ENCODE measurements around the gene CENPL. TPM values are rescaled to one million over a fixed set of nuclear protein-coding genes. Genes with fewer than 3 reads are reported as not detected.

Gene CENPL
- total and polyA plus RNA-seq, 9 of the 15 experiments (the other 6 are each of a cell fraction or from before 2014, with no cell fraction given): 33.0 to 52.7 (median 39.7) TPM

- no peak; the same call in 1 of the 2 replicates for TF ChIP-seq ATF4 (CRISPR knock-in tag; IDR thresholded peaks at IDR 0.05)
- TF ChIP-seq KAT2B (IDR thresholded peaks at IDR 0.05; ENCODE audit: low read depth, low read length): no peak
- TF ChIP-seq YY1 (IDR thresholded peaks at IDR 0.05; ENCODE audit: borderline replicate concordance in 1 of 3, control insufficient read depth in 1 of 3, extremely low read depth in 1 of 3, insufficient read depth in 3 of 3, insufficient read length in 1 of 3, insufficient replicate concordance in 2 of 3, low read depth in 1 of 3, low read length in 2 of 3): peak; percentile 95 to 99 (median 97)
- no peak; the same call in 1 of the 2 replicates for TF ChIP-seq TEAD4 (IDR thresholded peaks at IDR 0.05; ENCODE audit: low read length)
- TF ChIP-seq TEAD4 (CRISPR knock-in tag; IDR thresholded peaks at IDR 0.05; ENCODE audit: borderline replicate concordance): no peak
- TF ChIP-seq MAZ (CRISPR knock-in tag; conservative IDR thresholded peaks at IDR 0.05 in 1 of 2, IDR thresholded peaks at IDR 0.05 in 1 of 2): peak; percentile 16 to 60
- TF ChIP-seq SUPT5H (IDR thresholded peaks at IDR 0.05): peak; percentile 96
- TF ChIP-seq MCM7 (IDR thresholded peaks at IDR 0.05): no peak; a peak in 1 of 4 replicates
- TF ChIP-seq EGR1 (conservative IDR thresholded peaks at IDR 0.05): no peak
- peak; percentile 81; the same call in 1 of the 2 replicates for TF ChIP-seq ZNF584 (CRISPR knock-in tag; IDR thresholded peaks at IDR 0.05; ENCODE audit: low read depth)
- TF ChIP-seq ZNF140 (CRISPR knock-in tag; IDR thresholded peaks at IDR 0.05): no peak
- TF ChIP-seq ZNF134 (CRISPR knock-in tag; conservative IDR thresholded peaks at IDR 0.05): no peak; the same call in 1 of the 2 replicates
- no peak for TF ChIP-seq BCL6 (CRISPR knock-in tag; IDR thresholded peaks at IDR 0.05)
- TF ChIP-seq NFE2 (IDR thresholded peaks at IDR 0.05; ENCODE audit: low read depth): no peak; the same call in 1 of the 2 replicates
- TF ChIP-seq, protein P1, sequence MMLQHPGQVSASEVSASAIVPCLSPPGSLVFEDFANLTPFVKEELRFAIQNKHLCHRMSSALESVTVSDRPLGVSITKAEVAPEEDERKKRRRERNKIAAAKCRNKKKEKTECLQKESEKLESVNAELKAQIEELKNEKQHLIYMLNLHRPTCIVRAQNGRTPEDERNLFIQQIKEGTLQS (IDR thresholded peaks at IDR 0.05): no peak
- TF ChIP-seq, protein P1 (CRISPR knock-in tag; conservative IDR thresholded peaks at IDR 0.05): peak; percentile 85
- TF ChIP-seq POLR2AphosphoS5 (IDR thresholded peaks at IDR 0.05; ENCODE audit: control insufficient read depth, insufficient read depth, low read depth, low read length): peak; percentile 90
- TF ChIP-seq, protein P2, sequence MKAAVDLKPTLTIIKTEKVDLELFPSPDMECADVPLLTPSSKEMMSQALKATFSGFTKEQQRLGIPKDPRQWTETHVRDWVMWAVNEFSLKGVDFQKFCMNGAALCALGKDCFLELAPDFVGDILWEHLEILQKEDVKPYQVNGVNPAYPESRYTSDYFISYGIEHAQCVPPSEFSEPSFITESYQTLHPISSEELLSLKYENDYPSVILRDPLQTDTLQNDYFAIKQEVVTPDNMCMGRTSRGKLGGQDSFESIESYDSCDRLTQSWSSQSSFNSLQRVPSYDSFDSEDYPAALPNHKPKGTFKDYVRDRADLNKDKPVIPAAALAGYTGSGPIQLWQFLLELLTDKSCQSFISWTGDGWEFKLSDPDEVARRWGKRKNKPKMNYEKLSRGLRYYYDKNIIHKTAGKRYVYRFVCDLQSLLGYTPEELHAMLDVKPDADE (conservative IDR thresholded peaks at IDR 0.05; ENCODE audit: control insufficient read depth, low read depth, low read length): peak; percentile 92
- peak; percentile 42; the same call in 1 of the 2 replicates for TF ChIP-seq ZHX1 (conservative IDR thresholded peaks at IDR 0.05; ENCODE audit: low read length)
- peak; percentile 66 for TF ChIP-seq PHF20 (IDR thresholded peaks at IDR 0.05; ENCODE audit: partially characterized antibody)
These were observed at the start of gene CENPL, which contains the start of gene DARS2 (continued) for GRCh38 chr1:173824315-173825081.
